ENCODE results near the gene AGBL1.

AGBL1 gene

GRCh38 chr15:86903642-86904421 lies 824.2 kb downstream of the AGBL1 start:
- no peak for DNase-seq

GRCh38 chr15:86905625-86906256 lies 826.1 kb downstream of the AGBL1 start:
- no peak for DNase-seq

- DNase-seq: no peak
Observed at GRCh38 chr15:86906376-86906775, 826.7 kb downstream of the AGBL1 start.

- DNase-seq: no peak
Observed at GRCh38 chr15:86911022-86911421, 831.4 kb downstream of the AGBL1 start.

- DNase-seq: no peak
Observed at GRCh38 chr15:86912661-86913060, 833.0 kb downstream of the AGBL1 start.

GRCh38 chr15:86915811-86916331 lies 836.2 kb downstream of the AGBL1 start:
- no peak for DNase-seq

- DNase-seq: no peak
Observed at GRCh38 chr15:86916671-86917360, 837.1 kb downstream of the AGBL1 start.

- no peak for DNase-seq
Observed at GRCh38 chr15:86917361-86917671, 837.6 kb downstream of the AGBL1 start.

GRCh38 chr15:86919581-86919980 lies 839.9 kb downstream of the AGBL1 start:
- DNase-seq: no peak

- no peak for DNase-seq
Observed at GRCh38 chr15:86929461-86929860, 849.8 kb downstream of the AGBL1 start.

GRCh38 chr15:86932456-86932855 lies 852.8 kb downstream of the AGBL1 start:
- DNase-seq: no peak

GRCh38 chr15:86935841-86936240 lies 856.2 kb downstream of the AGBL1 start:
- no peak for DNase-seq

- no peak for DNase-seq
Observed at GRCh38 chr15:86942285-86942684, 862.6 kb downstream of the AGBL1 start.

GRCh38 chr15:86948719-86949118 lies 869.0 kb downstream of the AGBL1 start:
- no peak for DNase-seq

GRCh38 chr15:86959254-86959653 lies 879.6 kb downstream of the AGBL1 start:
- no peak for DNase-seq

- no peak for DNase-seq
Observed at GRCh38 chr15:86961669-86962068, 882.0 kb downstream of the AGBL1 start.

GRCh38 chr15:86964271-86964670 lies 884.6 kb downstream of the AGBL1 start:
- DNase-seq: no peak

GRCh38 chr15:86968244-86968643 lies 888.6 kb downstream of the AGBL1 start:
- no peak for DNase-seq

GRCh38 chr15:86969364-86969763 lies 889.7 kb downstream of the AGBL1 start:
- DNase-seq: no peak

GRCh38 chr15:86973284-86973844 lies 893.7 kb downstream of the AGBL1 start:
- DNase-seq: no peak

GRCh38 chr15:86988033-86988432 lies 908.4 kb downstream of the AGBL1 start:
- no peak for DNase-seq

- DNase-seq: no peak
Observed at GRCh38 chr15:87021751-87022150, 942.1 kb downstream of the AGBL1 start.

GRCh38 chr15:87031540-87032230 lies 952.0 kb downstream of the AGBL1 start:
- no peak for DNase-seq
